CD4-positive, alpha-beta T cell (primary cell): ENCODE measurements around the gene NTM. TPM values are rescaled to one million over a fixed set of nuclear protein-coding genes. Genes with fewer than 3 reads are reported as not detected.

ENCODE experiments used
- ATAC-seq: fragments of 200-7000 bp; cut with Tn5 transposase; one replicate; pipeline ENCODE4 v1.10.0; 2022; ENCODE audit warnings: mild to moderate bottlenecking; ENCODE audit not compliant: poor library complexity
- CTCF ChIA-PET: fragments of 350-600 bp; sonication (Branson Sonifier 250); formaldehyde crosslinking; loops from one replicate; lab custom pipeline; 2021; ENCODE audit warnings: antibody characterized with exemption, inconsistent platforms; lab: Charles Lee
- POLR2A ChIA-PET: fragments of 350-600 bp; sonication (Branson Sonifier 250); formaldehyde crosslinking; loops from one replicate; lab custom pipeline; 2021; ENCODE audit warnings: antibody characterized with exemption, inconsistent platforms; lab: Charles Lee
- DNase-seq, 14 experiments: peaks; one replicate each; pipeline ENCODE4 v3.0.0-alpha.2; 2013 to 2020; ENCODE audit warnings: mixed read lengths in 2 of 14
- H3K27ac ChIP-seq, 2 donors: one replicate each; pipeline versions ENCODE4 v1.5.1 to v1.7.0; 2013; ENCODE audit warnings: low read length in 2 of 2, low read depth in 1 of 2, mild to moderate bottlenecking in 1 of 2
- H3K27me3 ChIP-seq, 2 experiments: 1 replicate in 1 of 2; 2 replicates in 1 of 2; pipeline versions ENCODE4 v1.6.1 to v1.7.0; 2013; ENCODE audit warnings: low read length in 2 of 2, control low read depth in 1 of 2, mild to moderate bottlenecking in 1 of 2, moderate library complexity in 1 of 2; ENCODE audit not compliant: insufficient read depth in 2 of 2, control insufficient read depth in 1 of 2
- H3K36me3 ChIP-seq: one replicate; pipeline ENCODE4 v1.6.1; 2013; ENCODE audit warnings: low read length, control low read depth; ENCODE audit not compliant: insufficient read depth
- H3K4me1 ChIP-seq: one replicate; pipeline ENCODE4 v1.6.1; 2013; ENCODE audit warnings: low read length, control low read depth; ENCODE audit not compliant: insufficient read depth
- H3K4me3 ChIP-seq: one replicate; pipeline ENCODE4 v1.5.1; 2013; ENCODE audit warnings: mild to moderate bottlenecking, low read length, moderate library complexity
- H3K9me3 ChIP-seq, 2 experiments: 1 replicate in 1 of 2; 2 replicates in 1 of 2; pipeline versions ENCODE4 v1.6.1 to v1.7.0; 2013; ENCODE audit warnings: low read length in 2 of 2, mild to moderate bottlenecking in 2 of 2, control low read depth in 1 of 2, moderate library complexity in 1 of 2; ENCODE audit not compliant: control insufficient read depth in 1 of 2, insufficient read depth in 1 of 2
- H3K27ac Mint-ChIP-seq: one replicate; pipeline ENCODE4 v1.8.0; 2020; ENCODE audit warnings: mixed read lengths
- H3K27me3 Mint-ChIP-seq: one replicate; pipeline ENCODE4 v1.8.0; 2021; ENCODE audit warnings: mixed read lengths
- H3K36me3 Mint-ChIP-seq: one replicate; pipeline ENCODE4 v1.8.0; 2021; ENCODE audit warnings: low read depth, mixed read lengths
- H3K4me1 Mint-ChIP-seq: one replicate; pipeline ENCODE4 v1.8.0; 2021; ENCODE audit warnings: low read depth, mixed read lengths
- H3K4me3 Mint-ChIP-seq: one replicate; pipeline ENCODE4 v1.8.0; 2020; ENCODE audit warnings: mild to moderate bottlenecking, mixed read lengths
- H3K9me3 Mint-ChIP-seq: one replicate; pipeline ENCODE4 v1.8.0; 2020; ENCODE audit warnings: mixed read lengths
- CTCF ChIP-seq: fragments of 200-600 bp; IDR thresholded peaks from one replicate; pipeline ENCODE4 v1.8.0; 2022; ENCODE audit warnings: antibody characterized with exemption, mild to moderate bottlenecking
- intact Hi-C, 2 experiments: fragments of 100-400 bp; cut with DNase I in 1 of 2; cut with micrococcal nuclease in 1 of 2; formaldehyde crosslinking; loops; one replicate each; pipeline versions ENCODE4 v1.15.1 to v1.9.0; 2023 to 2025; cut with DNase I, micrococcal nuclease
- total RNA-seq, 174 experiments: library from RNA in 2 of 174; stranded (reverse) in 2 of 174; gene quantifications; one replicate each; pipeline ENCODE4 v1.2.3 and lab custom pipeline; 2021 to 2026

Gene NTM
- total RNA-seq, 2 experiments from 2014 or later = not detected

GRCh38 chr11:132114743-132115142 lies 744.3 kb downstream of the NTM start:
- peaks cover 0 to 10% of the 10 kb centered on the region in 2 experiments for H3K9me3 ChIP-seq
- no peaks in the 10 kb centered on the region for H3K36me3 ChIP-seq
- TF ChIP-seq CTCF = no peak
- no peaks in the 10 kb centered on the region for H3K27me3 ChIP-seq
- CTCF ChIA-PET = no interaction called here
- Mint-ChIP-seq H3K4me3 (no peak overlapping the region), H3K9me3 (peaks cover 3% of the 10 kb centered on the region), H3K4me1 (no peaks in the 10 kb centered on the region), H3K27ac (no peak overlapping the region), H3K27me3 (no peaks in the 10 kb centered on the region), H3K36me3 (no peaks in the 10 kb centered on the region)
- no peak overlapping the region for H3K27ac ChIP-seq
- intact Hi-C loops = no loop called here
- ATAC-seq (no peak), DNase-seq (no peak)
- H3K4me1 ChIP-seq = no peaks in the 10 kb centered on the region
- H3K4me3 ChIP-seq = no peak overlapping the region
- POLR2A ChIA-PET = no interaction called here

GRCh38 chr11:132115454-132115853 lies 745.0 kb downstream of the NTM start:
- no peak overlapping the region for H3K27ac Mint-ChIP-seq
- Histone ChIP-seq H3K27me3 (no peaks in the 10 kb centered on the region), H3K4me1 (no peaks in the 10 kb centered on the region), H3K27ac (no peak overlapping the region), H3K9me3 (peaks cover 0 to 10% of the 10 kb centered on the region in 2 experiments), H3K36me3 (no peaks in the 10 kb centered on the region), H3K4me3 (no peak overlapping the region)
- DNase-seq (no peak), ATAC-seq (no peak)
- intact Hi-C loops = no loop called here
- H3K9me3 Mint-ChIP-seq = peaks cover 3% of the 10 kb centered on the region
- CTCF ChIA-PET = no interaction called here
- H3K36me3 Mint-ChIP-seq = no peaks in the 10 kb centered on the region
- no peak overlapping the region for H3K4me3 Mint-ChIP-seq
- TF ChIP-seq CTCF = no peak
- POLR2A ChIA-PET = no interaction called here
- H3K27me3 Mint-ChIP-seq = no peaks in the 10 kb centered on the region
- no peaks in the 10 kb centered on the region for H3K4me1 Mint-ChIP-seq

- no peak overlapping the region for H3K4me3 ChIP-seq
- H3K9me3 ChIP-seq = peaks cover 0 to 10% of the 10 kb centered on the region in 2 experiments
- no peaks in the 10 kb centered on the region for H3K4me1 Mint-ChIP-seq
- H3K27ac ChIP-seq = no peak overlapping the region
- POLR2A ChIA-PET = no interaction called here
- H3K36me3 ChIP-seq = no peaks in the 10 kb centered on the region
- H3K9me3 Mint-ChIP-seq = peaks cover 3% of the 10 kb centered on the region
- H3K4me1 ChIP-seq = no peaks in the 10 kb centered on the region
- DNase-seq = no peak
- no peak overlapping the region for H3K4me3 Mint-ChIP-seq
- H3K27ac Mint-ChIP-seq = no peak overlapping the region
- intact Hi-C loops = no loop called here
- H3K36me3 Mint-ChIP-seq = no peaks in the 10 kb centered on the region
- no peak for TF ChIP-seq CTCF
- H3K27me3 ChIP-seq = no peaks in the 10 kb centered on the region
- H3K27me3 Mint-ChIP-seq = no peaks in the 10 kb centered on the region
- ATAC-seq = no peak
- CTCF ChIA-PET = no interaction called here
These were observed 746.1 kb downstream of the NTM start for GRCh38 chr11:132116516-132116915.
